Ovary (tissue), 9 donors: ENCODE measurements around the gene CACNA1C. TPM values are rescaled to one million over a fixed set of nuclear protein-coding genes. Genes with fewer than 3 reads are reported as not detected.

ENCODE experiments used
- DNase-seq, 5 donors: peaks; one replicate each; pipeline ENCODE4 v3.0.0-alpha.2; 2019 to 2020
- H3K27ac ChIP-seq, 2 donors: fragments of 200-600 bp; one replicate each; pipeline versions ENCODE4 v1.5.1 to v1.8.0; 2019 to 2022
- H3K27me3 ChIP-seq: fragments of 200-600 bp; one replicate; pipeline ENCODE4 v1.8.0; 2022
- H3K36me3 ChIP-seq: fragments of 200-600 bp; sonication (generic); one replicate; pipeline ENCODE4 v1.5.1; 2019
- H3K4me1 ChIP-seq: one replicate; pipeline ENCODE4 v1.8.1; 2013; ENCODE audit warnings: mild to moderate bottlenecking, moderate library complexity; ENCODE audit not compliant: insufficient read depth
- H3K4me3 ChIP-seq: fragments of 200-600 bp; sonication (generic); one replicate; pipeline ENCODE4 v1.5.1; 2017
- H3K9me3 ChIP-seq, 2 donors: fragments of 200-600 bp in 1 of 2; sonication (generic) in 1 of 2; one replicate each; pipeline versions ENCODE4 v1.5.1 to v1.8.1; 2013 to 2019; ENCODE audit warnings: mild to moderate bottlenecking in 1 of 2, moderate library complexity in 1 of 2
- CTCF ChIP-seq, 3 donors: fragments of 450-650 bp in 2 of 3; fragments of 200-600 bp in 1 of 3; IDR thresholded peaks; one replicate each; pipeline versions ENCODE4 v1.5.1 to v1.8.0; 2016 to 2022; ENCODE audit warnings: antibody characterized with exemption in 3 of 3, mild to moderate bottlenecking in 1 of 3
- EP300 ChIP-seq: sonication (generic); formaldehyde crosslinking; IDR thresholded peaks from one replicate; pipeline ENCODE4 v1.6.1; 2017; ENCODE audit warnings: antibody characterized with exemption
- POLR2A ChIP-seq: fragments of 450-650 bp; IDR thresholded peaks from one replicate; pipeline ENCODE4 v1.6.1; 2017; ENCODE audit warnings: antibody characterized with exemption, mild to moderate bottlenecking, moderate library complexity
- WGBS, 3 donors: extraction: QIAGEN DNeasy Blood & Tissue Kit in 1 of 3; methylation state at CpG; one replicate each; pipeline versions ENCODE4 v1.1.5 to v1.1.7; 2013 to 2017; 5-methylcytosine and 5-hydroxymethylcytosine counted together
- intact Hi-C, 4 donors: fragments of 100-400 bp; cut with DNase I; formaldehyde crosslinking; loops; one replicate each; pipeline versions ENCODE4 v1.11.0 to v1.15.1; 2022 to 2023
- polyA plus RNA-seq, 2 donors: library from polyadenylated mRNA; stranded (reverse); fragments of 200-250 nt in 1 of 2; fragments of 350-450 nt in 1 of 2; fragmentation: Illumina TruSeq in 1 of 2; extraction: RNeasy Lipid Tissue Mini Kit (QIAGEN cat#74804) in 1 of 2; gene quantifications; one replicate each; pipeline ENCODE4 v1.2.3, GENCODE V29; 2013 to 2014
- total RNA-seq, 7 donors: library from RNA; depleted of rRNA in 2 of 7; stranded (reverse); fragments of >200 nt in 2 of 7; fragmentation: NEBNext Ultra II Directional in 3 of 7; extraction: Animal tissue kit (Norgen Biotek cat#: 25700) in 3 of 7; gene quantifications; one replicate each; pipeline versions ENCODE4 v1.1.0 to v1.2.4, GENCODE V29; 2016 to 2023
- donor health status: DM: no; HTN: no; CAD: no; lungs with moderate emphysema.
- donor health status: DM: no; HTN: no; CAD: no.
- donor health status: Bipolar disorder and iron deficiency.
- donor health status: DM: yes; HTN: yes; CAD: no.
- donor health status: DM: no; HTN: no; CAD: no.
- donor health status: DM: yes; HTN: yes; CAD: no.

The CACNA1C gene
- total and polyA plus RNA-seq, 9 donors: 2.2 to 8.3 (median 3.7) TPM

GRCh38 chr12:2384533-2385351 lies 332.0 kb downstream of the CACNA1C start:
- TF ChIP-seq EP300 (no peak), CTCF (IDR thresholded peaks at IDR 0.05) (no peak), POLR2A (no peak)
- H3K9me3 ChIP-seq: no peaks in the 10 kb centered on the region
- intact Hi-C loops: no loop called here
- peak overlapping the region in 1 of 2 donors; percentile 9 for H3K27ac ChIP-seq
- peak overlapping the region; percentile 22 for H3K4me3 ChIP-seq
- DNase-seq: peak in 1 of 5 donors; percentile 33
- 11 to 15% (median 11%) methylated on average over 17 of the region's 17 CpGs for WGBS, 3 donors
- H3K36me3 ChIP-seq: no peaks in the 10 kb centered on the region
- H3K27me3 ChIP-seq: no peaks in the 10 kb centered on the region
- H3K4me1 ChIP-seq: peaks cover 19% of the 10 kb centered on the region

DNA sequence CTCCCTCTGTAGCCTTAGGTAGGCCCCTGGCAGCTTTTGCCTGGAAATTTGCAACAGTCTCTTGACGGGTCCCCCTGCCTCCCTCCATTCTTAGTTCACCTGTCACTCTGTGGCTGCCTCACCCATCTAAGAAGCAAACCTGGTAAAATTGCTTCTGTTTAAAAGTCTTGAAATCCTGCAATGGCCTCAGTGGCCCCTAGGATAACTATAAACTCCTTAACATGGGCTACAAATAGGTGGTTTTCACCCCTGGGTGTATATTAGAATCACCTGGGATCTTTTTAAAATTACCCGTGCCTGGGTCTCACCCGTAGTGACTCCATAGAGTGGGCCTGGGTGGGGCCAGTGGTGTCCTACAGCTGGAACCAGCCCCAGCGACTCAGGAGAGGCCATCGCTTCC lies 332.7 kb downstream of the CACNA1C start:
- Histone ChIP-seq H3K36me3 (no peaks in the 10 kb centered on the region), H3K4me3 (no peak overlapping the region), H3K27ac (no peak overlapping the region), H3K27me3 (no peaks in the 10 kb centered on the region), H3K4me1 (peaks cover 19% of the 10 kb centered on the region), H3K9me3 (no peaks in the 10 kb centered on the region)
- 82 to 91% (median 84%) methylated on average over 5 of the region's 5 CpGs for WGBS, 3 donors
- TF ChIP-seq EP300 (no peak), CTCF (IDR thresholded peaks at IDR 0.05) (no peak), POLR2A (no peak)
- no peak for DNase-seq
- intact Hi-C loops: no loop called here

- Histone ChIP-seq H3K9me3 (no peaks in the 10 kb centered on the region), H3K4me3 (no peak overlapping the region), H3K36me3 (no peaks in the 10 kb centered on the region), H3K27ac (no peak overlapping the region), H3K4me1 (peaks cover 19% of the 10 kb centered on the region), H3K27me3 (no peaks in the 10 kb centered on the region)
- DNase-seq: no peak
- TF ChIP-seq CTCF (IDR thresholded peaks at IDR 0.05) (no peak), POLR2A (no peak), EP300 (no peak)
- intact Hi-C loops: no loop called here
- WGBS, 3 donors: 85 to 86% (median 85%) methylated on average over 3 of the region's 3 CpGs
Observed at GRCh38 chr12:2386566-2386965, 333.8 kb downstream of the CACNA1C start.

GRCh38 chr12:2387103-2387834 lies 334.5 kb downstream of the CACNA1C start:
- Histone ChIP-seq H3K27ac (no peak overlapping the region), H3K9me3 (no peaks in the 10 kb centered on the region), H3K27me3 (no peaks in the 10 kb centered on the region), H3K4me3 (no peak overlapping the region), H3K4me1 (peaks cover 21% of the 10 kb centered on the region), H3K36me3 (no peaks in the 10 kb centered on the region)
- intact Hi-C loops: no loop called here
- TF ChIP-seq CTCF (IDR thresholded peaks at IDR 0.05): no peak
- no peak for TF ChIP-seq EP300
- TF ChIP-seq POLR2A: no peak
- WGBS, 3 donors: 88 to 94% (median 92%) methylated on average over 12 of the region's 12 CpGs
- no peak for DNase-seq
